Measurements from ENCODE around the gene DAAM1.

GRCh38 chr14:59376686-59377085 is 188.2 kb downstream of the DAAM1 start:
- no peak for TF ChIP-seq CTCF (IDR thresholded peaks at IDR 0.05)
- TF ChIP-seq POLR2A (IDR thresholded peaks at IDR 0.05) = no peak

All from upper lobe of left lung (tissue), 4 donors.